Right cardiac atrium (tissue), 5 donors: ENCODE data around the gene BMP7. TPM values are rescaled to one million over a fixed set of nuclear protein-coding genes. Genes with fewer than 3 reads are reported as not detected.

Source experiments
- ATAC-seq, 2 donors: fragments of 200-7000 bp; cut with Tn5 transposase; one replicate each; pipeline versions ENCODE4 v1.8.0 to v1.9.1; 2020; ENCODE audit warnings: moderate library complexity in 2 of 2, mild to moderate bottlenecking in 1 of 2
- DNase-seq, 3 donors: peaks; one replicate each; pipeline ENCODE4 v3.0.0-alpha.2; 2020
- H3K27ac ChIP-seq: one replicate; pipeline ENCODE4 v1.5.1; 2013; ENCODE audit warnings: mild to moderate bottlenecking, low read length, control low read depth, moderate library complexity
- H3K27me3 ChIP-seq: one replicate; pipeline ENCODE4 v1.6.1; 2013; ENCODE audit not compliant: control insufficient read depth, insufficient read depth
- H3K4me1 ChIP-seq: one replicate; pipeline ENCODE4 v1.6.1; 2013; ENCODE audit warnings: low read length; ENCODE audit not compliant: control insufficient read depth, insufficient read depth
- H3K4me3 ChIP-seq: one replicate; pipeline ENCODE4 v1.5.1; 2013; ENCODE audit warnings: low read length, control low read depth
- H3K9me3 ChIP-seq: one replicate; pipeline ENCODE4 v1.6.1; 2013; ENCODE audit warnings: low read length; ENCODE audit not compliant: control insufficient read depth
- WGBS: extraction: QIAGEN DNeasy Blood & Tissue Kit; methylation state at CpG from one replicate; pipeline ENCODE4 v1.1.7; 2013; 5-methylcytosine and 5-hydroxymethylcytosine counted together
- intact Hi-C, 4 donors: fragments of 100-400 bp; cut with DNase I; formaldehyde crosslinking; loops; one replicate each; pipeline versions ENCODE4 v1.11.0 to v1.14.0; 2022 to 2023
- polyA plus RNA-seq: library from polyadenylated mRNA; stranded (reverse); fragments of 200-250 nt; gene quantifications from one replicate; pipeline ENCODE4 v1.2.3, GENCODE V29; 2013
- total RNA-seq, 4 donors: library from RNA; stranded (reverse); fragmentation: NEBNext Ultra II Directional; extraction: Animal tissue kit (Norgen Biotek cat#: 25700); gene quantifications; one replicate each; pipeline ENCODE4 v1.2.1, GENCODE V29; 2021
- donor health status: healthy with polysubstance abuse.
- donor health status: DM: no; HTN: yes; CAD: no.
- donor health status: DM: no; HTN: no; CAD: no.
- donor health status: DM: no; HTN: yes; CAD: no; lungs with severe emphysema.
- donor health status: DM: yes; HTN: yes; CAD: no.

BMP7 gene
- total and polyA plus RNA-seq, 5 donors: 22.4 to 39.4 (median 29.7) TPM

GRCh38 chr20:57257701-57258453 lies 8.6 kb downstream of the BMP7 start:
- Histone ChIP-seq H3K4me3 (no peak overlapping the region), H3K27me3 (no peaks in the 10 kb centered on the region), H3K27ac (peak overlapping the region; percentile 64), H3K9me3 (no peaks in the 10 kb centered on the region), H3K4me1 (no peaks in the 10 kb centered on the region)
- ATAC-seq: no peak
- intact Hi-C loops: no loop called here
- no peak for DNase-seq
- 41% methylated on average over 9 of the region's 9 CpGs for WGBS

- H3K27ac ChIP-seq: no peak overlapping the region
- no peak for ATAC-seq
These were observed 9.5 kb downstream of the BMP7 start for GRCh38 chr20:57256908-57257307.

GRCh38 chr20:57256205-57256604 lies 10.2 kb downstream of the BMP7 start:
- intact Hi-C loops: no loop called here
- Histone ChIP-seq H3K27me3 (no peaks in the 10 kb centered on the region), H3K4me1 (no peaks in the 10 kb centered on the region), H3K27ac (no peak overlapping the region), H3K4me3 (no peak overlapping the region), H3K9me3 (no peaks in the 10 kb centered on the region)
- ATAC-seq: no peak
- WGBS: 80% methylated on average over 3 of the region's 3 CpGs
- DNase-seq: no peak

More at GRCh38 chr20:57256908-57257307, 9.5 kb downstream of the BMP7 start:
- Histone ChIP-seq H3K27me3 (no peaks in the 10 kb centered on the region), H3K4me3 (no peak overlapping the region), H3K9me3 (no peaks in the 10 kb centered on the region), H3K4me1 (no peaks in the 10 kb centered on the region)
- 70% methylated on average over 6 of the region's 6 CpGs for WGBS
- intact Hi-C loops: no loop called here
- no peak for DNase-seq

GRCh38 chr20:57255183-57255582 lies 11.3 kb downstream of the BMP7 start:
- intact Hi-C loops: no loop called here
- no peaks in the 10 kb centered on the region for H3K9me3 ChIP-seq
- WGBS: 75% methylated on average over 1 of the region's 1 CpG
- H3K27me3 ChIP-seq: no peaks in the 10 kb centered on the region
- H3K4me3 ChIP-seq: no peak overlapping the region
- ATAC-seq (no peak), DNase-seq (no peak)
- H3K27ac ChIP-seq: no peak overlapping the region
- H3K4me1 ChIP-seq: peaks cover 2% of the 10 kb centered on the region

- no peak overlapping the region for H3K27ac ChIP-seq
- intact Hi-C loops: no loop called here
- no peaks in the 10 kb centered on the region for H3K9me3 ChIP-seq
- peaks cover 4% of the 10 kb centered on the region for H3K4me1 ChIP-seq
- DNase-seq (no peak), ATAC-seq (no peak)
- WGBS: 49% methylated on average over 8 of the region's 8 CpGs
- no peaks in the 10 kb centered on the region for H3K27me3 ChIP-seq
- H3K4me3 ChIP-seq: no peak overlapping the region
These were observed 13.8 kb downstream of the BMP7 start for GRCh38 chr20:57252559-57253162.

- DNase-seq (no peak), ATAC-seq (no peak)
- no peaks in the 10 kb centered on the region for H3K27me3 ChIP-seq
- intact Hi-C loops: no loop called here
- whole genome bisulfite sequencing: 90% methylated on average over 9 of the region's 9 CpGs
- H3K27ac ChIP-seq: peak overlapping the region; percentile 59
- peaks cover 8% of the 10 kb centered on the region for H3K4me1 ChIP-seq
- H3K4me3 ChIP-seq: no peak overlapping the region
- H3K9me3 ChIP-seq: no peaks in the 10 kb centered on the region
These were observed 14.5 kb downstream of the BMP7 start for GRCh38 chr20:57251949-57252348.

- no peaks in the 10 kb centered on the region for H3K9me3 ChIP-seq
- intact Hi-C loops: no loop called here
- H3K27ac ChIP-seq: peak overlapping the region; percentile 67
- H3K4me1 ChIP-seq: peaks cover 8% of the 10 kb centered on the region
- peak; percentile 54 to 81 for ATAC-seq
- WGBS: 29% methylated on average over 7 of the region's 7 CpGs
- peak in 1 of 3 donors; percentile 59 for DNase-seq
- H3K4me3 ChIP-seq: no peak overlapping the region
- H3K27me3 ChIP-seq: no peaks in the 10 kb centered on the region
These were observed 15.1 kb downstream of the BMP7 start for GRCh38 chr20:57251344-57251743.

GRCh38 chr20:57250607-57251343 lies 15.7 kb downstream of the BMP7 start:
- DNase-seq: peak in 1 of 3 donors; percentile 51
- WGBS: 38% methylated on average over 15 of the region's 15 CpGs
- Histone ChIP-seq H3K4me1 (peaks cover 8% of the 10 kb centered on the region), H3K4me3 (no peak overlapping the region), H3K27me3 (no peaks in the 10 kb centered on the region), H3K27ac (peak overlapping the region; percentile 67), H3K9me3 (no peaks in the 10 kb centered on the region)
- peak; percentile 59 to 64 for ATAC-seq
- intact Hi-C loops: no loop called here

GRCh38 chr20:57249772-57250171 lies 16.7 kb downstream of the BMP7 start:
- H3K9me3 ChIP-seq: no peaks in the 10 kb centered on the region
- H3K4me3 ChIP-seq: no peak overlapping the region
- peaks cover 8% of the 10 kb centered on the region for H3K4me1 ChIP-seq
- H3K27me3 ChIP-seq: no peaks in the 10 kb centered on the region
- H3K27ac ChIP-seq: no peak overlapping the region
- ATAC-seq (no peak), DNase-seq (no peak)
- intact Hi-C loops: no loop called here
- WGBS: 91% methylated on average over 3 of the region's 3 CpGs

GRCh38 chr20:57249073-57249472 lies 17.4 kb downstream of the BMP7 start:
- Histone ChIP-seq H3K4me1 (peaks cover 10% of the 10 kb centered on the region), H3K4me3 (no peak overlapping the region), H3K9me3 (no peaks in the 10 kb centered on the region), H3K27ac (no peak overlapping the region), H3K27me3 (no peaks in the 10 kb centered on the region)
- intact Hi-C loops: no loop called here
- WGBS: 90% methylated on average over 5 of the region's 5 CpGs
- DNase-seq (no peak), ATAC-seq (no peak)

GRCh38 chr20:57248132-57248797 lies 18.2 kb downstream of the BMP7 start:
- ATAC-seq: no peak

More at GRCh38 chr20:57248132-57248797, 18.2 kb downstream of the BMP7 start:
- no peak overlapping the region for H3K27ac ChIP-seq
- H3K4me1 ChIP-seq: peaks cover 10% of the 10 kb centered on the region
- WGBS: 58% methylated on average over 4 of the region's 4 CpGs
- DNase-seq: peak in 1 of 3 donors; percentile 25
- no peak overlapping the region for H3K4me3 ChIP-seq
- no peaks in the 10 kb centered on the region for H3K27me3 ChIP-seq
- intact Hi-C loops: no loop called here
- H3K9me3 ChIP-seq: no peaks in the 10 kb centered on the region
